GM12878 (cell line): ENCODE measurements around the gene FRMD3. TPM values are rescaled to one million over a fixed set of nuclear protein-coding genes. Genes with fewer than 3 reads are reported as not detected.

Experiments
- ATAC-seq: fragments of 200-7000 bp; cut with Tn5 transposase; 3 replicates; pipeline ENCODE4 v1.9.1; 2020; ENCODE audit warnings: mild to moderate bottlenecking, moderate library complexity
- Bru-seq: library from RNA; stranded (reverse); fragments of 400-500 nt; gene quantifications from one replicate; lab custom pipeline; 2021; lab: Mats Ljungman, UMichigan
- BruChase-seq, 2 experiments: library from RNA; stranded (reverse); fragments of 400-500 nt; gene quantifications; one replicate each; lab custom pipeline; 2021; lab: Mats Ljungman, UMichigan
- BruUV-seq: library from RNA; stranded (reverse); fragments of 400-500 nt; replicated peaks from 2 replicates; lab custom pipeline; 2021; lab: Mats Ljungman, UMichigan
- CTCF ChIA-PET: fragments of 300-600 bp; sonication (Branson Sonifier 250); formaldehyde crosslinking; extraction: SDS; loops from one replicate; lab custom pipeline; 2021; ENCODE audit warnings: inconsistent platforms; lab: Yijun Ruan, JAX
- POLR2A ChIA-PET: fragments of 350-600 bp; formaldehyde crosslinking; extraction: SDS; loops from one replicate; lab custom pipeline; 2021; ENCODE audit warnings: inconsistent platforms; lab: Charles Lee
- RAD21 ChIA-PET: fragments of 300-600 bp; sonication (Branson Sonifier 250); formaldehyde crosslinking; loops from one replicate; lab custom pipeline; 2023; ENCODE audit warnings: antibody characterized with exemption; ENCODE audit not compliant: unreplicated experiment; lab: Charles Lee
- SMC1A ChIA-PET: fragments of 300-600 bp; sonication (Branson Sonifier 250); formaldehyde crosslinking; loops from one replicate; lab custom pipeline; 2023; ENCODE audit not compliant: unreplicated experiment, uncharacterized antibody; lab: Charles Lee
- DNase-seq: peaks from one replicate; pipeline ENCODE4 v3.0.0-alpha.2; 2011; ENCODE audit warnings: low read depth, low spot score
- FAIRE-seq: peaks from 3 replicates; lab custom pipeline; 2011; peaks lifted over from hg19 to GRCh38; lab: Jason Lieb, UNC
- H2AFZ ChIP-seq: 2 replicates; pipeline ENCODE4 v1.6.0; 2011; ENCODE audit warnings: low read depth, low read length, control low read depth; ENCODE audit not compliant: control insufficient read depth
- H3K27ac ChIP-seq: 2 replicates; pipeline ENCODE4 v1.5.1; 2011; ENCODE audit warnings: control low read depth; ENCODE audit not compliant: control insufficient read depth, insufficient read depth
- H3K27me3 ChIP-seq, 2 experiments: replicated peaks in 1 of 2; 2 replicates each; pipeline versions ENCODE4 v1.6.0 to v1.6.1; 2011; ENCODE audit warnings: low read length in 1 of 2; ENCODE audit not compliant: control insufficient read depth in 2 of 2, insufficient read depth in 2 of 2
- H3K36me3 ChIP-seq, 2 experiments: 2 replicates each; pipeline ENCODE4 v1.5.1; 2011; ENCODE audit warnings: low read length in 1 of 2; ENCODE audit not compliant: control insufficient read depth in 2 of 2, insufficient read depth in 2 of 2
- H3K4me1 ChIP-seq: 2 replicates; pipeline ENCODE4 v1.6.1; 2011; ENCODE audit warnings: mild to moderate bottlenecking, low read length, moderate library complexity, mixed read lengths; ENCODE audit not compliant: control insufficient read depth, insufficient read depth
- H3K4me2 ChIP-seq: 2 replicates; pipeline ENCODE4 v1.6.0; 2011; ENCODE audit warnings: control low read depth; ENCODE audit not compliant: control insufficient read depth, insufficient read depth
- H3K4me3 ChIP-seq: fragments of 200-600 bp; sonication (generic); 2 replicates; pipeline ENCODE4 v1.5.1; 2016
- H3K79me2 ChIP-seq: 2 replicates; pipeline ENCODE4 v1.6.0; 2011; ENCODE audit warnings: low read length; ENCODE audit not compliant: control insufficient read depth, insufficient read depth
- H3K9ac ChIP-seq: 2 replicates; pipeline ENCODE4 v1.8.0; 2011; ENCODE audit warnings: low read length, control low read depth, mixed read lengths; ENCODE audit not compliant: control insufficient read depth, insufficient read depth
- H3K9me3 ChIP-seq: replicated peaks from 3 replicates; pipeline ENCODE4 v1.5.1; 2011; ENCODE audit warnings: mild to moderate bottlenecking, low read length; ENCODE audit not compliant: control insufficient read depth, insufficient read depth
- H4K20me1 ChIP-seq: 2 replicates; pipeline ENCODE4 v1.6.0; 2011; ENCODE audit not compliant: control insufficient read depth, insufficient read depth
- CTCF ChIP-seq, 3 experiments: IDR thresholded peaks in 2 of 3; conservative IDR thresholded peaks in 1 of 3; 2 replicates each; pipeline ENCODE4 v1.5.1; 2011; ENCODE audit warnings: low read depth in 3 of 3, low read length in 3 of 3, mild to moderate bottlenecking in 3 of 3, control low read depth in 2 of 3, moderate library complexity in 2 of 3, inconsistent platforms in 1 of 3, mixed read lengths in 1 of 3; ENCODE audit not compliant: control insufficient read depth in 2 of 3, insufficient read depth in 1 of 3; ENCODE audit errors: extremely low read depth in 1 of 3
- HDAC6 ChIP-seq: fragments of 200-600 bp; sonication (generic); IDR thresholded peaks from one replicate; pipeline ENCODE4 v1.8.0; 2017; ENCODE audit warnings: antibody characterized with exemption; ENCODE audit not compliant: unreplicated experiment
- IRF5 ChIP-seq: fragments of 450-650 bp; IDR thresholded peaks from 2 replicates; pipeline ENCODE4 v1.6.1; 2017; ENCODE audit warnings: borderline replicate concordance
- WGBS: methylation state at CpG from one replicate; pipeline ENCODE4 v1.1.6; 2016; ENCODE audit warnings: low lambda C conversion rate; ENCODE audit not compliant: insufficient replicate concordance, insufficient coverage; ENCODE audit errors: missing lambda C conversion rate; 5-methylcytosine and 5-hydroxymethylcytosine counted together
- in situ Hi-C: fragments of 300-500 bp; cut with MboI; formaldehyde crosslinking; loops from 9 replicates; pipeline ENCODE4 v1.14.3; 2018; ENCODE audit warnings: mixed read lengths
- intact Hi-C: fragments of 100-400 bp; cut with micrococcal nuclease; formaldehyde crosslinking; loops from one replicate; pipeline ENCODE4 v1.14.2; 2022; ENCODE audit not compliant: unreplicated experiment
- long read RNA-seq, 2 experiments: library from polyadenylated mRNA; unstranded; transcript quantifications; one replicate each; pipeline ENCODE4 v2.0.0, GENCODE V29; 2019 to 2020
- polyA minus RNA-seq, 3 experiments: library from RNA; depleted of rRNA, polyadenylated mRNA; stranded (reverse); fragments of >200 nt; gene quantifications; 2 replicates each; pipeline ENCODE4 v1.2.3, GENCODE V29; 2011
- polyA plus RNA-seq, 11 experiments: library from polyadenylated mRNA; depleted of rRNA in 4 of 11; unstranded in 6 of 11; stranded (reverse) in 5 of 11; fragments of >200 nt; fragmentation: Nextera tagmentation in 4 of 11; fragmentation: Illumina TruSeq in 1 of 11; extraction: Ambion mirVana in 4 of 11; extraction: Trizol in 1 of 11; gene quantifications; 1 replicate in 1 of 11; 2 replicates in 10 of 11; pipeline versions ENCODE4 v1.2.1 to v1.2.3, GENCODE V29; 2011 to 2016; ENCODE audit warnings: inconsistent platforms in 2 of 11, missing spikeins in 2 of 11, low read depth in 1 of 11
- total RNA-seq, 4 experiments: library from RNA; depleted of rRNA in 3 of 4; stranded (reverse); fragments of >200 nt in 3 of 4; fragmentation: Illumina TruSeq in 1 of 4; extraction: Trizol in 1 of 4; gene quantifications; 2 replicates each; pipeline versions ENCODE4 v1.2.1 to v1.2.3, GENCODE V29; 2013 to 2021

Gene FRMD3
- 3.1 and 3.4 TPM in 2 replicates for total RNA-seq (2013; cell fraction: nucleolus; rRNA removed)
- total RNA-seq (2014; rRNA removed) = 0.11 and 0.28 TPM in 2 replicates
- 0.14 and 0.22 TPM in 2 replicates for total RNA-seq (2014; rRNA removed; fragmentation: Illumina TruSeq; extraction: Trizol)
- 0.21 and 0.29 TPM in 2 replicates for total RNA-seq (2021)
- 0.07 TPM for polyA plus RNA-seq (2011; ENCODE audit: low read depth)
- 0.68 and 1.1 TPM in 2 replicates for polyA plus RNA-seq (2011; rRNA removed)
- 0.39 and 0.64 TPM in 2 replicates for polyA plus RNA-seq (2011; cell fraction: cytosol; rRNA removed)
- polyA plus RNA-seq (2011; cell fraction: nucleus; rRNA removed) = 0.51 and 0.79 TPM in 2 replicates
- polyA plus RNA-seq (2012) = 0.11 and 0.31 TPM in 2 replicates
- polyA plus RNA-seq (2014; fragmentation: Illumina TruSeq; extraction: Trizol) = 0.10 and 0.38 TPM in 2 replicates
- polyA plus RNA-seq (2014; fragmentation: Nextera tagmentation; extraction: Ambion mirVana) = under 1 TPM in 1 of 2 experiments, not detected in 1; 0.04 TPM
- 0.10 and 0.18 TPM in 2 replicates for polyA plus RNA-seq (2014; rRNA removed)
- polyA plus RNA-seq (2016; fragmentation: Nextera tagmentation; extraction: Ambion mirVana) = under 1 TPM; 0.09 to 0.29 TPM
- polyA minus RNA-seq (2011; rRNA and poly(A)+ RNA removed) = 2.9 and 3.4 TPM in 2 replicates
- 0.40 and 0.73 TPM in 2 replicates for polyA minus RNA-seq (2011; cell fraction: cytosol; rRNA and poly(A)+ RNA removed)
- polyA minus RNA-seq (2011; cell fraction: nucleus; rRNA and poly(A)+ RNA removed) = 1.8 and 3.2 TPM in 2 replicates
- percentile 42 among the genes with signal in this experiment for Bru-seq, nascent RNA
- percentile 42 among the genes with signal in this experiment for BruChase-seq, experiment 1, labeled RNA remaining after a 6-hour chase
- BruChase-seq, experiment 2, labeled RNA remaining after a 2-hour chase = percentile 44 among the genes with signal in this experiment
- long read RNA-seq, experiment 1 = 0 reads
- long read RNA-seq, experiment 2, partial matches to known transcripts = 0 of 3 reads
- long read RNA-seq, experiment 2, other reads (novel, unspliced or antisense) = 3 of 3 reads

- no peaks in the 10 kb centered on the region for H3K4me1 ChIP-seq
- no peaks in the 10 kb centered on the region for H3K36me3 ChIP-seq
- 11% methylated on average over 50 of the region's 85 CpGs for WGBS
- ChIA-PET CTCF (interaction anchor here (9.4 kb wide), 1 partner anchor 206 kb away, joined by 401 read pairs; no protein-coding TSS in a partner anchor), POLR2A (no interaction called here), RAD21 (interaction anchor here (2.0 kb wide), 1 partner anchor 204 kb away, joined by 7 read pairs; no protein-coding TSS in a partner anchor), SMC1A (interaction anchor here (1.0 kb wide), 1 partner anchor 35 kb away, joined by 3 read pairs; no protein-coding TSS in a partner anchor)
- H2AFZ ChIP-seq = no peak within 1 kb of the TSS
- H3K4me2 ChIP-seq = peak within 1 kb of the TSS; percentile 5; the same call in 1 of the 2 replicates
- H3K27ac ChIP-seq = no peak within 1 kb of the TSS
- no peak within 1 kb of the TSS for H3K4me3 ChIP-seq
- no peak for TF ChIP-seq IRF5
- TF ChIP-seq CTCF (IDR thresholded peaks at IDR 0.05 in 2 of 3, conservative IDR thresholded peaks at IDR 0.05 in 1 of 3; ENCODE audit: control insufficient read depth in 2 of 3, extremely low read depth in 1 of 3, insufficient read depth in 1 of 3, low read depth in 3 of 3, low read length in 3 of 3) = 0 out of 6 replicates have a peak, but pooled peaks of 1 of the 3 experiments have one; percentile 17
- peak; percentile 79 for TF ChIP-seq HDAC6
- ATAC-seq (peak; percentile 87), DNase-seq (no peak), FAIRE-seq (no peak)
- BruUV-seq = no TSS peak
- H3K9ac ChIP-seq = no peak within 1 kb of the TSS
- no peaks in the 10 kb centered on the region for H3K79me2 ChIP-seq
- no peaks in the 10 kb centered on the region for H4K20me1 ChIP-seq
- intact Hi-C loops (no loop called here), in situ Hi-C loops (no loop called here)
- peaks cover 0 to 5% of the 10 kb centered on the region in 2 experiments; a peak in 3 of 4 replicates for H3K27me3 ChIP-seq
- H3K9me3 ChIP-seq = no peaks in the 10 kb centered on the region
These were observed at the start of gene FRMD3 for GRCh38 chr9:83538172-83538889. FRMD3 (minus strand) TSS chr9:83538401; CDS start chr9:83538231, 170 bp downstream.
